CD14-positive monocyte (primary cell): Measurements from ENCODE around the gene ZNF622. TPM values are rescaled to one million over a fixed set of nuclear protein-coding genes. Genes with fewer than 3 reads are reported as not detected.

Experiments used
- DNase-seq, 3 donors: peaks; one replicate each; pipeline ENCODE4 v3.0.0-alpha.2; 2011 to 2022
- H2AFZ ChIP-seq: 2 replicates; pipeline ENCODE4 v1.6.0; 2012; ENCODE audit warnings: mild to moderate bottlenecking, low read depth, low read length, inconsistent platforms; ENCODE audit not compliant: insufficient read depth, poor library complexity, severe bottlenecking
- H3K27ac ChIP-seq, 2 donors: 1 replicate in 1 of 2; 2 replicates in 1 of 2; pipeline ENCODE4 v1.5.1; 2012 to 2013; ENCODE audit warnings: low read length in 2 of 2, control low read depth in 1 of 2, inconsistent platforms in 1 of 2, low read depth in 1 of 2, mild to moderate bottlenecking in 1 of 2
- H3K27me3 ChIP-seq, 2 donors: one replicate each; pipeline versions ENCODE4 v1.6.0 to v1.6.1; 2011 to 2013; ENCODE audit warnings: low read length in 2 of 2; ENCODE audit not compliant: control insufficient read depth in 2 of 2, insufficient read depth in 2 of 2
- H3K36me3 ChIP-seq, 2 donors: replicated peaks in 1 of 2; 1 replicate in 1 of 2; 2 replicates in 1 of 2; pipeline versions ENCODE4 v1.5.1 to v1.6.1; 2012 to 2013; ENCODE audit warnings: low read length in 2 of 2, control low read depth in 1 of 2, inconsistent platforms in 1 of 2, mild to moderate bottlenecking in 1 of 2; ENCODE audit not compliant: insufficient read depth in 2 of 2, control insufficient read depth in 1 of 2
- H3K4me1 ChIP-seq, 2 donors: 1 replicate in 1 of 2; 2 replicates in 1 of 2; pipeline versions ENCODE4 v1.5.1 to v1.6.1; 2012 to 2013; ENCODE audit warnings: low read length in 2 of 2, control low read depth in 1 of 2, inconsistent platforms in 1 of 2, mild to moderate bottlenecking in 1 of 2, moderate library complexity in 1 of 2; ENCODE audit not compliant: insufficient read depth in 2 of 2, control insufficient read depth in 1 of 2
- H3K4me2 ChIP-seq: replicated peaks from 2 replicates; pipeline ENCODE3; 2012; ENCODE audit warnings: low read length, moderate library complexity, mild to moderate bottlenecking; ENCODE audit not compliant: poor library complexity, severe bottlenecking; ENCODE audit errors: extremely low read depth
- H3K4me3 ChIP-seq, 3 experiments: fragments of 200-600 bp in 1 of 3; sonication (generic) in 1 of 3; replicated peaks in 1 of 3; 1 replicate in 2 of 3; 2 replicates in 1 of 3; pipeline ENCODE4 v1.5.1; 2011 to 2013; ENCODE audit warnings: low read length in 3 of 3, mild to moderate bottlenecking in 3 of 3, control low read depth in 2 of 3, low read depth in 2 of 3, inconsistent platforms in 1 of 3, moderate library complexity in 1 of 3
- H3K79me2 ChIP-seq: 2 replicates; pipeline ENCODE4 v1.6.0; 2012; ENCODE audit warnings: mild to moderate bottlenecking, control low read depth, inconsistent platforms, low read length, moderate library complexity; ENCODE audit not compliant: insufficient read depth
- H3K9ac ChIP-seq: 2 replicates; pipeline ENCODE4 v1.6.0; 2017; ENCODE audit warnings: low read length, mild to moderate bottlenecking; ENCODE audit not compliant: insufficient read depth, poor library complexity, severe bottlenecking
- H3K9me3 ChIP-seq, 2 donors: replicated peaks in 1 of 2; 1 replicate in 1 of 2; 2 replicates in 1 of 2; pipeline versions ENCODE4 v1.5.1 to v1.6.1; 2012 to 2013; ENCODE audit warnings: low read length in 2 of 2, control low read depth in 1 of 2; ENCODE audit not compliant: control insufficient read depth in 1 of 2, insufficient read depth in 1 of 2
- H4K20me1 ChIP-seq: 2 replicates; pipeline ENCODE4 v1.6.0; 2012; ENCODE audit warnings: mild to moderate bottlenecking, low read length, control low read depth, moderate library complexity; ENCODE audit not compliant: insufficient read depth
- H3K27ac Mint-ChIP-seq, 7 donors: one replicate each; pipeline ENCODE4 v1.8.0; 2020; ENCODE audit warnings: mild to moderate bottlenecking in 7 of 7, mixed read lengths in 7 of 7, moderate library complexity in 6 of 7, inconsistent platforms in 2 of 7
- H3K27me3 Mint-ChIP-seq, 3 donors: one replicate each; pipeline ENCODE4 v1.8.0; 2021 to 2022; ENCODE audit warnings: low read depth in 3 of 3, mild to moderate bottlenecking in 3 of 3, mixed read lengths in 3 of 3, moderate library complexity in 3 of 3, inconsistent platforms in 1 of 3
- H3K36me3 Mint-ChIP-seq, 2 donors: one replicate each; pipeline ENCODE4 v1.8.0; 2020; ENCODE audit warnings: mixed read lengths in 2 of 2, inconsistent platforms in 1 of 2, mild to moderate bottlenecking in 1 of 2
- H3K4me1 Mint-ChIP-seq: one replicate; pipeline ENCODE4 v1.8.0; 2020; ENCODE audit warnings: mild to moderate bottlenecking, mixed read lengths
- H3K4me3 Mint-ChIP-seq, 2 donors: one replicate each; pipeline ENCODE4 v1.8.0; 2020; ENCODE audit warnings: mild to moderate bottlenecking in 2 of 2, mixed read lengths in 2 of 2, moderate library complexity in 1 of 2
- H3K9me3 Mint-ChIP-seq, 7 donors: one replicate each; pipeline ENCODE4 v1.8.0; 2020 to 2022; ENCODE audit warnings: mixed read lengths in 7 of 7, mild to moderate bottlenecking in 6 of 7, moderate library complexity in 6 of 7, inconsistent platforms in 2 of 7
- CTCF ChIP-seq: fragments of 200-600 bp; IDR thresholded peaks from one replicate; pipeline ENCODE4 v1.8.0; 2022; ENCODE audit warnings: antibody characterized with exemption, mild to moderate bottlenecking
- WGBS: methylation state at CpG from one replicate; pipeline ENCODE4 v1.1.5; 2013; ENCODE audit warnings: missing lambda C conversion rate; ENCODE audit not compliant: insufficient coverage; 5-methylcytosine and 5-hydroxymethylcytosine counted together
- intact Hi-C, 2 donors: fragments of 100-400 bp; cut with micrococcal nuclease; formaldehyde crosslinking; loops; one replicate each; pipeline versions ENCODE4 v1.15.0 to v1.15.1; 2023
- polyA plus RNA-seq, 3 donors: library from polyadenylated mRNA; depleted of rRNA in 1 of 3; unstranded in 2 of 3; stranded (reverse) in 1 of 3; fragments of 300-500 nt in 2 of 3; fragments of >200 nt in 1 of 3; fragmentation: Illumina TruSeq in 2 of 3; gene quantifications; 1 replicate in 2 of 3; 2 replicates in 1 of 3; pipeline ENCODE4 v1.2.3, GENCODE V29; 2012 to 2021

ZNF622 gene
- polyA plus RNA-seq, 3 donors: 6.1 to 30.1 (median 25.8) TPM

GRCh38 chr5:16505904-16506303 is 40.3 kb upstream of the ZNF622 start:
- Histone ChIP-seq H3K27ac (no peak overlapping the region), H4K20me1 (no peaks in the 10 kb centered on the region), H2AFZ (no peak overlapping the region), H3K36me3 (no peaks in the 10 kb centered on the region), H3K4me3 (no peak overlapping the region), H3K4me1 (peaks cover 0 to 11% of the 10 kb centered on the region in 2 donors), H3K27me3 (no peaks in the 10 kb centered on the region), H3K4me2 (no peak overlapping the region), H3K9ac (no peak overlapping the region), H3K9me3 (no peaks in the 10 kb centered on the region), H3K79me2 (no peaks in the 10 kb centered on the region)
- peaks cover 0 to 2% (median 0%) of the 10 kb centered on the region in 7 donors for H3K9me3 Mint-ChIP-seq
- TF ChIP-seq CTCF: no peak
- no peak for DNase-seq
- intact Hi-C loops: no loop called here
- H3K27me3 Mint-ChIP-seq: peaks cover 0 to 1% (median 0%) of the 10 kb centered on the region in 3 donors
- peaks cover 17% of the 10 kb centered on the region for H3K4me1 Mint-ChIP-seq
- no peak overlapping the region for H3K27ac Mint-ChIP-seq
- H3K4me3 Mint-ChIP-seq: no peak overlapping the region
- WGBS: 95% methylated on average over 4 of the region's 6 CpGs
- no peaks in the 10 kb centered on the region for H3K36me3 Mint-ChIP-seq

DNA sequence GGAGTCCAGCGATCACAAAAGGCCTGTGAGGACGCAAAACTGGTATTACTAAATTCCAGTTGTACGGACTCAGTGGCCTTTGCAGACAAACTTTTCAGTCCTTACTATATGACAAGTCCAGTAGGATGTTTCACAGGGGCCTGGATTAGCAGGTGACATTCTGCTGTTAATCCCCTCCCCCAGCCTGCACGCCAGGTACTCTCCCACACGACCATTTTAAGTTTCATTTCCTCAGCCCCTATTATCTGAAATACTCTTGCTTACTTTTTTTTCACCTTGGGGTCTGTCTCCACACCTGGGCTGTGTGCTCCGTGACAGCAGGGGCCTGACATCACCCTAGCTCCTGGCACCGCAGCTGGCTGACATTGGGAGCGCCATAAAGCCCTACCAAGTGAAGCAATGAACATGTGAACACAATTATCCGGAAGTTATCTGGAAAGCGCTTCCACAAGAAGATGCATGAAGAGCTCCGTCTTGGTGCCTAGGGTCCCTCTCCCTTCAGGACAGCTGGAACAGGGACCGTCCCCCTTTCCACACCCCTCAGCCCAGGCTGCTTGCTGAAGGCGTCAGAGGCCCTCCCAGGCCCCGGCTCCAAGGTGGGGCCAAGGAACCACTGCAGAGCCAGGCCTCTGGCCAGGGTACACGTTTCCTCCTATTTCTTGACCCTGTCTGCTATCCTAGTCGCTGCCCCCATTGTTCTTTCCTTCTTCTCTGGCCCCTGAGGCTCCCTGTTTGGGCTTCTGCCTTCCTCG is 39.7 kb upstream of the ZNF622 start:
- Histone ChIP-seq H3K4me2 (no peak overlapping the region), H2AFZ (no peak overlapping the region), H3K79me2 (no peaks in the 10 kb centered on the region), H3K4me3 (no peak overlapping the region), H3K9me3 (no peaks in the 10 kb centered on the region), H4K20me1 (no peaks in the 10 kb centered on the region), H3K9ac (no peak overlapping the region), H3K36me3 (no peaks in the 10 kb centered on the region), H3K4me1 (peaks cover 0 to 11% of the 10 kb centered on the region in 2 donors), H3K27me3 (no peaks in the 10 kb centered on the region), H3K27ac (no peak overlapping the region)
- intact Hi-C loops: no loop called here
- DNase-seq: no peak
- no peaks in the 10 kb centered on the region for H3K36me3 Mint-ChIP-seq
- no peak for TF ChIP-seq CTCF
- no peak overlapping the region for H3K27ac Mint-ChIP-seq
- 89% methylated on average over 17 of the region's 17 CpGs for WGBS
- H3K9me3 Mint-ChIP-seq: peaks cover 0 to 2% (median 0%) of the 10 kb centered on the region in 7 donors
- no peak overlapping the region for H3K4me3 Mint-ChIP-seq
- peaks cover 16% of the 10 kb centered on the region for H3K4me1 Mint-ChIP-seq
- peaks cover 0 to 1% (median 0%) of the 10 kb centered on the region in 3 donors for H3K27me3 Mint-ChIP-seq
